OCI-LY7 (cell line): ENCODE measurements around the gene ZC3HAV1L.

Experiments used
- EZH2phosphoT487 ChIP-seq: fragments of 200-600 bp; sonication (generic); IDR thresholded peaks from 2 replicates; pipeline ENCODE4 v1.6.1; 2018; ENCODE audit warnings: low read depth, borderline replicate concordance, mild to moderate bottlenecking, mixed run types, antibody characterized with exemption, low read length, moderate library complexity, mixed read lengths
- TF ChIP-seq, protein P1 (sequence below): fragments of 200-600 bp; sonication (generic); conservative IDR thresholded peaks from 2 replicates; pipeline ENCODE4 v1.5.1; 2014; ENCODE audit warnings: mild to moderate bottlenecking, antibody characterized with exemption, low read length, moderate library complexity, mixed read lengths

DNA sequence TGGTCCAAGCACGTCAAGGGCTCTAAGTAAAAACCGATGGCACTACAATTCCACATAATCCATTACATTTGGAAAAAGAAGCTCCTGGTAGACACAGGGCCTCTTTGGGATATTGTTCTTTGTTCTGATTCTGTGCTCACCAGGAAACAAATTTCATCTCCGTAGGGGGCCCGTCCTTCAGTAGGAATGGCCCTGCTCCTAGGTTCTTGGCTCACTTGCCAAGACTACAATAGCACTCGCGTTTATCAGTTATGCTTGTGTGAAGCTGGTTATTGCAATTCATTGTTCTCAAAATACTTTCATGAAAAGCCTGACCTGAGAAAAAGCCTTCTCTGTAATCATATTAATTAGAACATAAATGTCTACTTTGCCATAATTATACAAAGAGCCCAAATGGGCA lies 10.3 kb upstream of the ZC3HAV1L start:
- TF ChIP-seq, protein P1, sequence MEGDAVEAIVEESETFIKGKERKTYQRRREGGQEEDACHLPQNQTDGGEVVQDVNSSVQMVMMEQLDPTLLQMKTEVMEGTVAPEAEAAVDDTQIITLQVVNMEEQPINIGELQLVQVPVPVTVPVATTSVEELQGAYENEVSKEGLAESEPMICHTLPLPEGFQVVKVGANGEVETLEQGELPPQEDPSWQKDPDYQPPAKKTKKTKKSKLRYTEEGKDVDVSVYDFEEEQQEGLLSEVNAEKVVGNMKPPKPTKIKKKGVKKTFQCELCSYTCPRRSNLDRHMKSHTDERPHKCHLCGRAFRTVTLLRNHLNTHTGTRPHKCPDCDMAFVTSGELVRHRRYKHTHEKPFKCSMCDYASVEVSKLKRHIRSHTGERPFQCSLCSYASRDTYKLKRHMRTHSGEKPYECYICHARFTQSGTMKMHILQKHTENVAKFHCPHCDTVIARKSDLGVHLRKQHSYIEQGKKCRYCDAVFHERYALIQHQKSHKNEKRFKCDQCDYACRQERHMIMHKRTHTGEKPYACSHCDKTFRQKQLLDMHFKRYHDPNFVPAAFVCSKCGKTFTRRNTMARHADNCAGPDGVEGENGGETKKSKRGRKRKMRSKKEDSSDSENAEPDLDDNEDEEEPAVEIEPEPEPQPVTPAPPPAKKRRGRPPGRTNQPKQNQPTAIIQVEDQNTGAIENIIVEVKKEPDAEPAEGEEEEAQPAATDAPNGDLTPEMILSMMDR = no peak
- no peak for TF ChIP-seq EZH2phosphoT487
